K562 (cell line): Measurements from ENCODE around the gene TRMT2A. TPM values are rescaled to one million over a fixed set of nuclear protein-coding genes. Genes with fewer than 3 reads are reported as not detected.

Experiments
- ATAC-seq: fragments of 200-7000 bp; cut with Tn5 transposase; 3 replicates; pipeline ENCODE4 v1.9.1; 2020; ENCODE audit warnings: moderate library complexity
- BruUV-seq: library from RNA; stranded (reverse); fragments of 400-500 nt; replicated peaks from 2 replicates; lab custom pipeline; 2021; lab: Mats Ljungman, UMichigan
- CTCF ChIA-PET: fragments of 300-600 bp; formaldehyde crosslinking; extraction: SDS; loops from one replicate; lab custom pipeline; 2021; ENCODE audit warnings: low intra/inter-chr PET ratio; lab: Yijun Ruan, JAX
- POLR2A ChIA-PET: fragments of 300-600, 350-650 bp; sonication (Branson Sonifier 250); formaldehyde crosslinking; extraction: SDS; loops from one replicate; lab custom pipeline; 2021; ENCODE audit warnings: antibody characterized with exemption, inconsistent platforms; lab: Yijun Ruan, JAX
- DNase-seq, 4 experiments: peaks; one replicate each; pipeline versions ENCODE4 v3.0.0 to v3.0.0-alpha.2; 2011 to 2018; ENCODE audit warnings: low spot score in 3 of 4, mixed read lengths in 3 of 4; ENCODE audit errors: extremely low read depth in 1 of 4
- FAIRE-seq: peaks from 2 replicates; lab custom pipeline; 2011; peaks lifted over from hg19 to GRCh38; lab: Jason Lieb, UNC
- H2AFZ ChIP-seq: 2 replicates; pipeline ENCODE4 v1.6.0; 2011; ENCODE audit warnings: low read depth, low read length, control low read depth, inconsistent platforms
- H3K27ac ChIP-seq: fragments of 200-600 bp; 3 replicates; pipeline ENCODE4 v1.8.0; 2011; ENCODE audit warnings: low read depth, mild to moderate bottlenecking, control low read depth, inconsistent platforms, low read length, moderate library complexity, mixed read lengths; ENCODE audit errors: extremely low read depth
- H3K27me3 ChIP-seq, 2 experiments: fragments of 300-600 bp in 1 of 2; 2 replicates in 1 of 2; 3 replicates in 1 of 2; pipeline versions ENCODE4 v1.6.0 to v1.8.0; 2011; ENCODE audit warnings: inconsistent platforms in 2 of 2, low read length in 2 of 2, mild to moderate bottlenecking in 1 of 2, mixed read lengths in 1 of 2, moderate library complexity in 1 of 2; ENCODE audit not compliant: control insufficient read depth in 2 of 2, insufficient read depth in 2 of 2
- H3K36me3 ChIP-seq: fragments of 300-600 bp; 3 replicates; pipeline ENCODE4 v1.8.0; 2011; ENCODE audit warnings: mild to moderate bottlenecking, low read length, inconsistent platforms; ENCODE audit not compliant: control insufficient read depth, insufficient read depth
- H3K4me1 ChIP-seq, 2 experiments: fragments of 200-600 bp in 1 of 2; replicated peaks in 1 of 2; 2 replicates in 1 of 2; 3 replicates in 1 of 2; pipeline versions ENCODE4 v1.5.1 to v1.8.0; 2011; ENCODE audit warnings: inconsistent platforms in 2 of 2, low read length in 2 of 2, mild to moderate bottlenecking in 1 of 2, mixed read lengths in 1 of 2, moderate library complexity in 1 of 2; ENCODE audit not compliant: control insufficient read depth in 2 of 2, insufficient read depth in 2 of 2
- H3K4me2 ChIP-seq: 2 replicates; pipeline ENCODE4 v1.6.1; 2011; ENCODE audit warnings: low read length, control low read depth, inconsistent platforms, mixed read lengths; ENCODE audit not compliant: insufficient read depth
- H3K4me3 ChIP-seq: fragments of 200-600 bp; sonication (generic), shearing (Covaris generic); 2 replicates; pipeline ENCODE4 v1.5.1; 2016; ENCODE audit warnings: control low read depth, inconsistent platforms
- H3K79me2 ChIP-seq: fragments of 200-600 bp; 3 replicates; pipeline ENCODE4 v1.8.0; 2011; ENCODE audit warnings: low read length, inconsistent platforms; ENCODE audit not compliant: control insufficient read depth, insufficient read depth
- H3K9ac ChIP-seq, 2 experiments: 2 replicates each; pipeline versions ENCODE4 v1.6.0 to v1.6.1; 2011; ENCODE audit warnings: low read depth in 2 of 2, low read length in 2 of 2, control low read depth in 1 of 2, inconsistent platforms in 1 of 2, mild to moderate bottlenecking in 1 of 2, mixed read lengths in 1 of 2; ENCODE audit not compliant: insufficient read depth in 1 of 2
- H3K9me1 ChIP-seq: one replicate; pipeline ENCODE4 v1.6.0; 2011; ENCODE audit warnings: inconsistent platforms, mild to moderate bottlenecking, low read length, moderate library complexity; ENCODE audit not compliant: control insufficient read depth, insufficient read depth
- H3K9me3 ChIP-seq: replicated peaks from 2 replicates; pipeline ENCODE4 v1.5.1; 2011; ENCODE audit warnings: low read depth, low read length, inconsistent platforms; ENCODE audit not compliant: control insufficient read depth, insufficient read depth
- H4K20me1 ChIP-seq: replicated peaks from 2 replicates; pipeline ENCODE4 v1.6.1; 2011; ENCODE audit warnings: low read length, inconsistent platforms, mixed read lengths; ENCODE audit not compliant: control insufficient read depth, insufficient read depth
- ARNT ChIP-seq, 2 experiments: fragments of 450-650 bp; IDR thresholded peaks; 2 replicates each; pipeline ENCODE4 v1.6.1; 2016; ENCODE audit warnings: mild to moderate bottlenecking in 1 of 2
- HMG20B ChIP-seq: fragments of 250-450 bp; sonication (Bioruptor Pico); IDR thresholded peaks from 2 replicates; pipeline ENCODE4 v1.5.0; 2021; ENCODE audit warnings: mild to moderate bottlenecking
- MLX ChIP-seq, 2 experiments: fragments of 450-650 bp in 1 of 2; sonication (generic) in 1 of 2; formaldehyde crosslinking; conservative IDR thresholded peaks; 2 replicates each; pipeline versions ENCODE4 v1.4.0 to v1.8.1; 2020 to 2022; ENCODE audit warnings: mild to moderate bottlenecking in 1 of 2, missing genetic modification reagents in 1 of 2
- SMAD4 ChIP-seq: fragments of 250-450 bp; sonication (Bioruptor Pico); conservative IDR thresholded peaks from 2 replicates; pipeline ENCODE4 v1.8.0; 2021; ENCODE audit warnings: inconsistent platforms, mild to moderate bottlenecking, moderate library complexity
- WHSC1 ChIP-seq: IDR thresholded peaks from one replicate; pipeline ENCODE4 v1.6.1; 2012; ENCODE audit warnings: low read length, control low read depth, inconsistent platforms
- ZKSCAN1 ChIP-seq: fragments of 150-350 bp; IDR thresholded peaks from 2 replicates; pipeline ENCODE4 v1.6.1; 2016; ENCODE audit warnings: low read depth, low read length
- ZNF57 ChIP-seq: fragments of 450-650 bp; formaldehyde crosslinking; IDR thresholded peaks from 2 replicates; pipeline ENCODE4 v1.4.0; 2020; ENCODE audit warnings: mild to moderate bottlenecking, moderate library complexity
- ZNF707 ChIP-seq: fragments of 250-450 bp; sonication (Bioruptor Pico); conservative IDR thresholded peaks from 2 replicates; pipeline ENCODE4 v1.8.0; 2022; ENCODE audit warnings: inconsistent platforms, mild to moderate bottlenecking, moderate library complexity
- WGBS: fragments of 100-300 bp; shearing (Covaris generic); methylation state at CpG from one replicate; pipeline ENCODE4 v1.1.6; 2016; ENCODE audit warnings: low coverage, mixed read lengths; ENCODE audit not compliant: insufficient coverage; ENCODE audit errors: missing lambda C conversion rate; 5-methylcytosine and 5-hydroxymethylcytosine counted together
- in situ Hi-C: fragments of 300-500 bp; cut with MboI; formaldehyde crosslinking; loops from 4 replicates; pipeline ENCODE4 v1.15.0; 2018; ENCODE audit warnings: inconsistent platforms, mixed read lengths
- intact Hi-C: fragments of 100-400 bp; cut with micrococcal nuclease; formaldehyde crosslinking; loops from 2 replicates; pipeline ENCODE4 v1.14.2; 2022
- polyA plus RNA-seq, 8 experiments: library from polyadenylated mRNA; depleted of rRNA in 4 of 8; stranded (reverse) in 5 of 8; unstranded in 3 of 8; fragments of >200 nt; fragmentation: Nextera tagmentation in 2 of 8; fragmentation: Illumina TruSeq in 1 of 8; extraction: Ambion mirVana in 2 of 8; extraction: Trizol in 1 of 8; gene quantifications; 2 replicates each; pipeline versions ENCODE4 v1.2.1 to v1.2.3, GENCODE V29; 2011 to 2014; ENCODE audit warnings: inconsistent platforms in 1 of 8, missing spikeins in 1 of 8
- total RNA-seq, 7 experiments: library from RNA; depleted of rRNA in 6 of 7; stranded (reverse); fragments of >200 nt in 6 of 7; fragmentation: Illumina TruSeq in 2 of 7; extraction: Trizol in 2 of 7; gene quantifications; 2 replicates each; pipeline versions ENCODE4 v1.2.1 to v1.2.3, GENCODE V29; 2011 to 2021; ENCODE audit warnings: low replicate concordance in 1 of 7
- TF ChIP-seq, protein P1 (sequence below): fragments of 450-650 bp; formaldehyde crosslinking; IDR thresholded peaks from 2 replicates; pipeline ENCODE4 v1.4.0; 2020; ENCODE audit warnings: mild to moderate bottlenecking, moderate library complexity

Gene TRMT2A
- total and polyA plus RNA-seq, 9 of the 15 experiments (the other 6 are each of a cell fraction or from before 2014, with no cell fraction given): 1.6 to 265 (median 140) TPM

- no peak overlapping the region for H3K4me3 ChIP-seq
- ATAC-seq (no peak), DNase-seq (no peak), FAIRE-seq (no peak)
- TF ChIP-seq SMAD4 (CRISPR knock-in tag) (0 out of 2 replicates have a peak, but pooled peaks have one; percentile 16), ZNF57 (0 out of 2 replicates have a peak, but pooled peaks have one; percentile 4), ARNT (IDR thresholded peaks at IDR 0.05) (no peak), ZNF707 (CRISPR knock-in tag) (0 out of 2 replicates have a peak, but pooled peaks have one; percentile 43), WHSC1 (peak; percentile 61), HMG20B (CRISPR knock-in tag) (no peak), MLX (CRISPR knock-in tag; conservative IDR thresholded peaks at IDR 0.05) (no peak), ZKSCAN1 (no peak)
- TF ChIP-seq, protein P1, sequence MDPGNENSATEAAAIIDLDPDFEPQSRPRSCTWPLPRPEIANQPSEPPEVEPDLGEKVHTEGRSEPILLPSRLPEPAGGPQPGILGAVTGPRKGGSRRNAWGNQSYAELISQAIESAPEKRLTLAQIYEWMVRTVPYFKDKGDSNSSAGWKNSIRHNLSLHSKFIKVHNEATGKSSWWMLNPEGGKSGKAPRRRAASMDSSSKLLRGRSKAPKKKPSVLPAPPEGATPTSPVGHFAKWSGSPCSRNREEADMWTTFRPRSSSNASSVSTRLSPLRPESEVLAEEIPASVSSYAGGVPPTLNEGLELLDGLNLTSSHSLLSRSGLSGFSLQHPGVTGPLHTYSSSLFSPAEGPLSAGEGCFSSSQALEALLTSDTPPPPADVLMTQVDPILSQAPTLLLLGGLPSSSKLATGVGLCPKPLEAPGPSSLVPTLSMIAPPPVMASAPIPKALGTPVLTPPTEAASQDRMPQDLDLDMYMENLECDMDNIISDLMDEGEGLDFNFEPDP (CRISPR knock-in tag): 0 out of 2 replicates have a peak, but pooled peaks have one; percentile 24
- H3K4me2 ChIP-seq: no peak overlapping the region
- H3K27me3 ChIP-seq: no peaks in the 10 kb centered on the region
- peaks cover 93% of the 10 kb centered on the region for H3K79me2 ChIP-seq
- peaks cover 14% of the 10 kb centered on the region for H3K9me1 ChIP-seq
- WGBS: 98% methylated on average over 5 of the region's 5 CpGs
- in situ Hi-C loops: loop anchor here (5.0 kb wide), 1 partner anchor 114 kb away; no protein-coding TSS in a partner anchor
- H4K20me1 ChIP-seq: peaks cover 32% of the 10 kb centered on the region
- H3K9ac ChIP-seq: peak overlapping the region in 1 of 2 experiments; percentile 39; a peak in 1 of 4 replicates
- H2AFZ ChIP-seq: no peak overlapping the region
- H3K9me3 ChIP-seq: no peaks in the 10 kb centered on the region
- peaks cover 96% of the 10 kb centered on the region for H3K36me3 ChIP-seq
- intact Hi-C loops: no loop called here
- ChIA-PET CTCF (interaction anchor here (0.5 to 0.7 kb wide), 3 partner anchors 59 to 1561 kb away, joined by 3 read pairs; partner anchors contain the start of gene ARVCF), POLR2A (interaction anchor here (0.6 to 19.4 kb wide), 5 partner anchors 6 to 133 kb away, joined by 3 to 513 read pairs (median 4); partner anchors contain the start of genes RANBP1 and TRMT2A)
- H3K4me1 ChIP-seq: peaks cover 33 to 45% of the 10 kb centered on the region in 2 experiments
- H3K27ac ChIP-seq: no peak overlapping the region
- BruUV-seq: TSS peak; percentile 5
These were observed 30.3 kb downstream of the TRMT2A start for GRCh38 chr22:20086763-20087162.
